NOMO-1 treated with dmso at 0.1 percent for 144 hours (cell line): ENCODE data around the gene ZNRF1.

Experiments used
- DNase-seq: peaks from one replicate; lab custom pipeline; 2025; ENCODE audit not compliant: unreplicated experiment; lab: John Stamatoyannopoulos, UW

The ZNRF1 gene

DNA sequence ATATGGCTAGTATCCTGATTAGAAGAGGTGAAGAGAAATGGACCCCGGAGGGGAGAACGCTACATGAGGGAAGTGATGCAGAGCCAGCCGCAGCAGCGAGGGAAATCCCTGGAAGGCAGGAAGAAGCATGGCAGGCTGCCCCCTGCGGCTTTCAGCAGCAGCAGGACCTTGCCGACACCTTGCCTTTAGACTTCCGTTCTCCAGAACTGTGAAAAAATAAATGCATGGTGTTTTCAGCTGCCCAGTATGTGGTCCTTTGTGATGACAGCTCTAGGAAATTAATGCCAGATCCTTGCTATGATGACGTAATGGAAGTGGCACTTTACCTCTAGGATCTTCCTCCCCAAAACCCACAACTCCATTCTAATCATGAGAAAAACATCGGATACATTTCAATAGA is 139.8 kb downstream of the ZNRF1 start:
- no peak for DNase-seq

DNA sequence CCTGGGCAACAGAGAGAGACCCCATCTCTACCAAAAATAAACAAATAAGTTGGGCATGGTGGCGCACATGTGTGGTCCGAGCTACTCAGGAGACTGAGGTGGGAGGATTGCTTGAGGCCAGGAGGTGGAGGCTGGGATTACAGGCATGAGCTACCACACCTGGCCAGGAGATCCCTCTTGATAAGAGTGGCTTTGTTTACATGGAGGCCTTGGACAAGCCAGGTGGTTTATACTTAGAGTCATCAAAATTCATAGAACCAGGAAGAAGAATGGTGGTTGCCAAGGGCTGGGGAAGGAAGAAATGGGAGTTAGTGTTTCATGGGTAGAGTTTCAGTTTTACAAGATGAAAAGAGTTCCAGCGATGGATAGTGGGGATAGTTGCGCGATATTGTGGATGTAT is 140.7 kb downstream of the ZNRF1 start:
- no peak for DNase-seq

DNA sequence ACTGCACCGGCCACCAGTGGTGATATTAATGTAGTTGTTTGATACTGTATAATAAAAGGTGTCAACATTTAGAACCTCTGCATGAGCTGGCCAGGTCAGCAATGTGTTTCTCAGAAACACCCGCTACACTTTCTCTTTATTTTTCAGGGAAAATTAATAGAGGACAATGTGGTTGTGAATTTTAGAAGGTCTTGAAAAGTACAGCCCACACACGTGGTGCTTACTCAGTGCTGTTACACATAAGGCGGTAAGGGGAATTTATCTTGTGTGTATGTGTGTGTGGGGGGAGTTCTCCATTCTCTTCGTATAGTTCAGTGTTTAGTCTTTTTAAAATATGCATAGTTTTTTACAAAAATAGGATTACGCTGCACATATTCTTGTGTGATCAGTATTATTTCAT is 145.1 kb downstream of the ZNRF1 start:
- no peak for DNase-seq

DNA sequence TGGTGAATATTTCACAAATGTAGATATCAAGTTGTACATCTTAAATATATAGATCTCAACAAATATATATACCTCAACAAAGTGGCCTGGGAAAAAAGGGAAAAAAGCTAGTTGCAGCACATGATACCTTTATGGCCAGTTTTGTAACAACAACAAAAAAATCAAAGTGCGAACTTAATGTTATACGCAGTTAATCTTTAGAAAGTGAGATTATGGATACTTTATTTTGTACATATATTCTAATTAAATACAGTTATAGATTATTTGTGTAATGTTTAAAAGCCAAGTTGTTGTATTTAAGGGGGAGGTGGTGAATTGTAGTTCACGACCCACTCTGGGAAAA is 149.1 kb downstream of the ZNRF1 start:
- DNase-seq, result no peak

DNA sequence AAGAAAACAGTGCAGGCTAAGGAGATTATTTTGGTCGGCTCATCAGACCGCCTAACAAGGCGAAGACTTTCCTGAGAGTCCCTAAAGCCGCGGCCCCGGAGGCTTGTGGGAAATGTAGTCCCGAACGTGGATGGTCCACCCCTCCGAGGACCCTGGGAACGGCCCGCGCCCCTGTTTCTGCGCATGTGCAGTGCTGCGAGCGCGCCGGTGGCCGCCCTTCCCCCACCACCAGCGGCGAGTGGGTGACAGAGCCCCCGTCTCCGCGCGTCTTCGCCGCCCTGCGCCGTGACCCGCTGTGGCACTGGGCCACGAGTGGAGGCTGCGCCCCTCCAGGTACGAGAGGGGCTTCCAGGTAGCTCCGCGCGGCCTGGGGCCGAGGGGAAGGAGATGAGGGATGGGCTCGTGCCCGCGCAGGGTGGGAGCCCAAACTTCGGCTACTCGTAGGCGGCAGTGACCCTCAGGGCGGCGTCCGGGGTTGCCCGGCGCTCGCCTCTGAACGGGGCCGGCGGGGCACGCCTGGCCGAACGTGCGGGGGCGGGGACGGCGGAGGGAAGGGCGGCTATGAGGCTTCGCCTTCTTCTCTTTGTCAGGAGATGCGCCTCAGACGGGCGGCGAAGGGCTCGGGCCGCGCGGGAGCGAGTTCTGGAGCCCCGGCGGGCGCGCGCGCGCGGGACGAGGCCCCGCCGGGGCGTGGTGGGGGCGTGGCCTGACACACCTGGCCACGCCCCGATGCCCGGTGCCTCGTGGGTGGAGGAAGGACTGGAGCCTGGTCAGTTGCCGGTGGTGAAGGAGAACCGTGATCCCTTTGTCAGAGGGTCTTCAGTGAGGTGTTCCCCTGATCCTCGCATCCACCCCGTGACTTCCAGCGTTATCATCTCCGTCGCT is 149.7 kb downstream of the ZNRF1 start, which contains the start of gene ZFP1:
TSS of gene ZFP1 (plus strand) at position 214 of the 885 bp plus-strand sequence. CDS start 4,428 bp downstream, outside the sequence.
- DNase-seq, result peak; percentile 81

DNA sequence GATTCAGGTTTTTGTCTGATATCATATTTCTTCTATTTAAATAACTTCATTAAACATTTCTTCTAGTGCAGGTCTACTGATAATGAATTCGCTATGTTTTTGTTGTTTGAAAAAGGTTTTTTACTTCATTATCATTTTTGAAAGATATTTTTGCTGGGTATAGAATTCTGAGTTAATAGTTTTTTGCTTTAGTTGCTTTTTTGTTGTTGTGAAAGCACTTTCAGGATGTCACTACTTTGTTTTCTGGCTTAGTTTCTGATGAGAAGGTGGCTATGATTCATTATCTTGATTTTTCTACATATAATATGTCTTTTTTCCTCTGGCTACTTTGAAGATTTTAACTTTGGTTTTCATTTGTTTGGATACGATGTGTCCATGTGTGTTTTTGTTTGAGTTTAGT is 153.0 kb downstream of the ZNRF1 start:
- DNase-seq, result no peak

DNA sequence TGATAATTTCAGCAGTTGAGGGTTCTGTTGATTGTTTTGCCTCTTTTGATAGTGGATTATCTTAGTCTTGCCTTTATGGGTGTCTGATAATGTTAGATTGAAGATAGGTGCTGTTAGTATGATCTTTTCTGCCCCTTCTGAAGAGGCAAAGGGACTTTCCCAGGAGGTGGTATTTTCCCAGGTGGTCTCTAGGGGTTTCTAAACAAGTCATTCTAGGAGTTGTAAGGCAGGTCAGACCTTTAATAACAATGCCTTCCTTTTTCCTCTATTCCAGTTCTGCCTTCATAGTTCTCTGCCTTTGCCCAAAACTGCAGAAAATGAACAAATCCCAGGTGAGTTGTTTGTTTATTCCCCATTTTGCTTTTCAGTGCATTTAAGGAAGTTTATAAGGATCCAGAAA is 153.8 kb downstream of the ZNRF1 start:
- no peak for DNase-seq

DNA sequence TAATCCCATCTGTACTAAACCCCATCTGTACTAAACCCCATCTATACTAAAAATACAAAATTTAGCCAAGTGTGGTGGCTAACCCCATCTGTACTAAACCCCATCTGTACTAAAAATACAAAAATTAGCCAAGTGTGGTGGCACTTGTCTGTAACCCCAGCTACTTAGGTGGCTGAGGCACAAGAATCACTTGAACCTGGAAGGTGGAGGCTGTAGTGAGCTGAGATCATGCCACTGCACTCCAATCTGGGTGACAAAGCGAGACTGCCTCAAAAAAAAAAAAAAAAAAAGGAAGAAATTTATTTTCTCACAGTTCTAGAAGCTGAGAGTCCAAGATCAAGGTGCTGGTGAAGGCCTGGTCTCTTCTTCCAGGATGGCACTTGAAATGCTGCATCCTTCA is 161.6 kb downstream of the ZNRF1 start:
- DNase-seq, result no peak
